PC-3 (cell line): ENCODE data around the gene MMP15.

ENCODE experiments used
- EZH2 ChIP-seq: fragments of 300-600 bp; sonication (generic); IDR thresholded peaks from one replicate; pipeline ENCODE4 v1.6.1; 2017; ENCODE audit warnings: antibody characterized with exemption, mild to moderate bottlenecking, low read length; ENCODE audit not compliant: unreplicated experiment
- TF ChIP-seq, protein P1 (sequence below): fragments of 300-600 bp; sonication (generic); conservative IDR thresholded peaks from 2 replicates; pipeline ENCODE4 v1.5.1; 2017; ENCODE audit warnings: antibody characterized with exemption, low read depth, mild to moderate bottlenecking, low read length

DNA sequence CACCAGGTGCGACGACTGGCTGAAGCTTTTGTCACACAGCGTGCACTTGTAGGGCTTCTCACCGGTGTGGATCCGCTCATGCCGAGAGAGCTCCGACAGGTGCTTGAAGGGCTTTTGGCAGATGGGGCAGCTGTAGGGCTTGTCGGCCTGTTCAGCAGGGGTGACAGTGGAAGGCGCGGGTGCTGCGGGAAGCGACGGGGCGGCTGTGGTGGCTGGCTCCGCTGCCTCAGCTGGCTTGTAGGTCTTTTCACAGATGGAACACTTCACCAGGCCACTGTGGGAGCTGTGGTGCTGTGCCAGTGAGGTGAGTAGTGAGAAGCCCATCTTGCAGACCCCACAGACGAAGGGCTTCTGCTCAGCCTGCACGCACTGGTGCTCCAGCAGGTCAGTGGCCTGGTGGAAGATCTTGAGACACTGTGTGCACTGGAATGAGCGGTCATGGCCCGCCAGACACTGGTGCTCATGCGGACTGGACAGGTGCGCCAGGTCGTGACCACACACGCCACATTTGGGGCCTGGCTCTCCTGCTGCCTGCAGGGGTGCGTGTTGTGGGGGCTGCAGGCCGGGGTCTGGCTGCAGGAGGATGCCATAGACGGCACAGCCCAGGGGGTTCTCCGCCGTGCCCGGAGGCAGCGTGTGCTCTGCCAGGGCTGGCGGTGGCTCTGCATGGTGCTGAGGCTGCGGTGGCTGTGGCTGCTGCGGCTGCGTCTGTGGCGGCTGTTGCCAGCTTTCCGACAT lies 27.9 kb upstream of the MMP15 start:
- TF ChIP-seq, protein P1, sequence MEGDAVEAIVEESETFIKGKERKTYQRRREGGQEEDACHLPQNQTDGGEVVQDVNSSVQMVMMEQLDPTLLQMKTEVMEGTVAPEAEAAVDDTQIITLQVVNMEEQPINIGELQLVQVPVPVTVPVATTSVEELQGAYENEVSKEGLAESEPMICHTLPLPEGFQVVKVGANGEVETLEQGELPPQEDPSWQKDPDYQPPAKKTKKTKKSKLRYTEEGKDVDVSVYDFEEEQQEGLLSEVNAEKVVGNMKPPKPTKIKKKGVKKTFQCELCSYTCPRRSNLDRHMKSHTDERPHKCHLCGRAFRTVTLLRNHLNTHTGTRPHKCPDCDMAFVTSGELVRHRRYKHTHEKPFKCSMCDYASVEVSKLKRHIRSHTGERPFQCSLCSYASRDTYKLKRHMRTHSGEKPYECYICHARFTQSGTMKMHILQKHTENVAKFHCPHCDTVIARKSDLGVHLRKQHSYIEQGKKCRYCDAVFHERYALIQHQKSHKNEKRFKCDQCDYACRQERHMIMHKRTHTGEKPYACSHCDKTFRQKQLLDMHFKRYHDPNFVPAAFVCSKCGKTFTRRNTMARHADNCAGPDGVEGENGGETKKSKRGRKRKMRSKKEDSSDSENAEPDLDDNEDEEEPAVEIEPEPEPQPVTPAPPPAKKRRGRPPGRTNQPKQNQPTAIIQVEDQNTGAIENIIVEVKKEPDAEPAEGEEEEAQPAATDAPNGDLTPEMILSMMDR: no peak
- TF ChIP-seq EZH2: no peak
